Lower leg skin (tissue), 3 donors: Measurements from ENCODE around the gene FAM217B.

ENCODE experiments used
- CTCF ChIP-seq, 3 donors: fragments of 450-650 bp; IDR thresholded peaks; one replicate each; pipeline ENCODE4 v1.5.1; 2016; ENCODE audit warnings: antibody characterized with exemption in 3 of 3, mild to moderate bottlenecking in 3 of 3, moderate library complexity in 2 of 3
- POLR2A ChIP-seq, 2 donors: fragments of 450-650 bp; IDR thresholded peaks; one replicate each; pipeline ENCODE4 v1.6.1; 2016 to 2017; ENCODE audit warnings: antibody characterized with exemption in 2 of 2, mild to moderate bottlenecking in 1 of 2, moderate library complexity in 1 of 2

- TF ChIP-seq CTCF (IDR thresholded peaks at IDR 0.05) (no peak), POLR2A (IDR thresholded peaks at IDR 0.05) (no peak)
Observed at GRCh38 chr20:59954718-59955117, 14.5 kb downstream of the FAM217B start.
